Neuron (in vitro differentiated cells): ENCODE data around the gene GSN.

Source experiments
- H2AFZ ChIP-seq: one replicate; pipeline ENCODE4 v1.6.1; 2013; ENCODE audit warnings: low read depth, mild to moderate bottlenecking, inconsistent platforms, low read length, moderate library complexity
- H3K27me3 ChIP-seq: one replicate; pipeline ENCODE4 v1.6.1; 2013; ENCODE audit warnings: low read length; ENCODE audit not compliant: insufficient read depth
- H3K36me3 ChIP-seq: one replicate; pipeline ENCODE4 v1.6.1; 2013; ENCODE audit warnings: low read length; ENCODE audit not compliant: insufficient read depth
- H3K4me1 ChIP-seq: one replicate; pipeline ENCODE4 v1.6.1; 2013; ENCODE audit warnings: low read length; ENCODE audit not compliant: insufficient read depth
- H3K4me3 ChIP-seq: 2 replicates; pipeline ENCODE4 v1.5.1; 2013; ENCODE audit warnings: mild to moderate bottlenecking, low read length, moderate library complexity
- H3K9me3 ChIP-seq: one replicate; pipeline ENCODE4 v1.6.1; 2013; ENCODE audit warnings: low read length

GSN gene

DNA sequence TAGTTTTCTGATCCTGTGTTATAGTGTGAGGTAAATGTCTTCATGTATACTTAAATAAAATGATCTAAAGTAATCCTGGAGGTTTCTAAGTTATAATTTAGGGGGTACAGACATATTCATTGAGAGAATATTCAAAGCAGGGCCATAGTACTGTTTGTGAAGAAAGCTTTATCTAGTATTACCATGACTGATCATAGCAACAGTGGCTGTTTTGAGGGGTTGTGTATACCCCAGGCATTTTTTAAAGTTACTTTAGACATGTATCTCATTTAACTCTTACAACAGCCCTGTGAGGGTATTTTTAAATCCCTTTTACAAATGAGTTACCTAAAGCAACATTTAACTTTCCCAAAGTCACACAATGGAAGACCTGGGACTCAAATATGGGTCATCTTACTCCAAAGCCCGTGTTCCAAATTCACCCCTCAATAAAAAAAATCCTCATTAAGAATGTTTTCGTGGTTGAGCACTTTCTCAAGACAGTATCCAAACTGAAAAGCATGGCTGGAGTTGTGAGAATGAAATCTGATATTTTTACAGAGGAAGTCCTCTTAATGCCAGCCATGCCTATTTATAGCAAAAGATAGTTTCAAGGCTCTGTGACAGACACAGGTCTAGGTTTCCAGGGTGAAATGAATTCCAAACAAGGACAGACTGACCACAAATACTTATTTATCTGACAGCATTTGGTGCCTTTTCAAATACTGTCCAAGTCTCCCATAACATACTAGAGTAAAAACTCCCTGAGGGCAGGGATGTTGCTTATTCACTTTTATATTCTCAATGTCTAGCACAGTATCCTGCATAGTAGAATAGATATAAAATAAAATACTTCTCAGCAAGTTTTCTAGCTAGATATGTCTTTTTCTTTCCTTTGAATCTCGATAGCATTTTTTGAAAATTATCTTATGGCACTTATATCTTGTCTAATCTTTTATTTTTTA, 91.7 kb downstream of the GSN start:
- Histone ChIP-seq H3K4me1 (no peaks in the 10 kb centered on the region), H3K4me3 (no peak overlapping the region), H3K36me3 (no peaks in the 10 kb centered on the region), H3K27me3 (no peaks in the 10 kb centered on the region), H3K9me3 (no peaks in the 10 kb centered on the region), H2AFZ (no peak overlapping the region)

DNA sequence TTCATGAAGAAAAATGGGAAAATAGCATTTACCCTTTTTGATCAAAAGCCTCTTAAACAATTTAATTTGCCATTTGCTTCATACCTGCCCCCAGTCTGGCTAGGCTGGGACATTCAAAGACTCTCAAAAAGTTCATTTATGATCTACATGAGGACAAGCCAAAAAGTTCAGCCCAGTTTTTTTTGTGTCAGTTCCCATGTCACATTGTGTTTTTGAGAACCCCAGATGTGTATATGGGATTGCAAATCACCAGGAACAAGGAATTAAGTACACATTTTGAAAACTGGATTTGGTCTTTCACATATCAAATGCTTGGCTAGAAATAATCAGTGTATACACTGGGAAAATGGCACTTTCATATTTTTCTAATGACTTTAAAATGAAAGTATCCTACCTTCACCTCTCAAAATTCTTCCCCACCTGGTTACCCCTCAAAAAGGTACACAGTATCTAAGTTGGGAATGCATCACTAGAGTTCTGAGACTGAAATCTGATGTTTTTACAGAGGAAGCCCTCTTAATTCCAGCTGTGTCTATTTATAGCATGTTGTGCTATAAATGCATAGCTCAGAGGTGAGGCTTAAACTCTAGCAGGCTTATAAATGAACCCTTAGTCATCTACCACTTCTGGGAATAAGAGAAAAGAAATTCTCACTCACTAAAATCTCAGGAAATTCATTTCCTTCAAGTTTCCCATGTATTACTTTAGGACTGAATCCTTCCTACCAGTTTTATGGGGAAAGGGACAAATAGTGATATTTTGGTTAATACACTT, 92.8 kb downstream of the GSN start:
- H3K27me3 ChIP-seq, result no peaks in the 10 kb centered on the region
- no peak overlapping the region for H2AFZ ChIP-seq
- H3K36me3 ChIP-seq, result no peaks in the 10 kb centered on the region
- no peaks in the 10 kb centered on the region for H3K9me3 ChIP-seq
- H3K4me3 ChIP-seq, result no peak overlapping the region
- H3K4me1 ChIP-seq, result no peaks in the 10 kb centered on the region

DNA sequence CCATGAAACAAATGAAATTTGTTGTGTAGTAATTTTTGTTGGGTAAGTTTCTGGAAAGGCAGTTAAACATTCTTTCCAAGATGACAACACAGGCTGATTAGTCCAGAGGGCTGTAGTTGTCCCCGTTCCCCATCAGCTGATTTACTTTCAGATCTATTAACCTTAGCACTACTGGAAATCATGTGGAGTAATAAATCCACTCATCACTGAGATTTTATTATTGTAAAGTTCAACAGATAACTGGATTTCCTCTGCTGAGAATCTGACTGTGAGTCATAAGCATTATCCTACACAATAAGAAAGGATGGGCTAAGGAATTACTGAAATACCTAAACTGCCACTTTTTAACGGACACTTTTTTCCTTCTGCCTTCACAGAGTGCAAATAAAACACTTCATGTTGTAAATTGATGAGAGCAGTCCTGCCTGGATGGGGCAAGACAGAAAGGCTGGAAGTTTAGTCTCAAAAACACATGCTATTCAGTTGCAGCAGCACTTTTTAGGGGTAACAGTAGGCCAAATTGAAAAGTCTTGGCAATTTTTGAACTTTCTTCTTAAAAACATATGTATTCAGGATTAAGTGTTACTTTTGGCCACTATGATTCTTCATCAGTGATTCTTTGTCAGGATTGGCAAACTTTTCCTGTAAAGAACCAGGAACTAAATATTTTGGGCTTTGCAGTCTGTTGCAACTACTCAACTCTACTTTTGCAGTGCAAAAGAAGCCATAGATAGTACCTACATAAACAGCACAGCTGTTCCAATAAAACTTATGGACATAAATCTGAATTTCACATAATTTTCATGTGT, 95.1 kb downstream of the GSN start:
- no peak overlapping the region for H2AFZ ChIP-seq
- H3K4me1 ChIP-seq, result no peaks in the 10 kb centered on the region
- H3K36me3 ChIP-seq, result no peaks in the 10 kb centered on the region
- H3K4me3 ChIP-seq, result no peak overlapping the region
- H3K9me3 ChIP-seq, result no peaks in the 10 kb centered on the region
- H3K27me3 ChIP-seq, result no peaks in the 10 kb centered on the region

DNA sequence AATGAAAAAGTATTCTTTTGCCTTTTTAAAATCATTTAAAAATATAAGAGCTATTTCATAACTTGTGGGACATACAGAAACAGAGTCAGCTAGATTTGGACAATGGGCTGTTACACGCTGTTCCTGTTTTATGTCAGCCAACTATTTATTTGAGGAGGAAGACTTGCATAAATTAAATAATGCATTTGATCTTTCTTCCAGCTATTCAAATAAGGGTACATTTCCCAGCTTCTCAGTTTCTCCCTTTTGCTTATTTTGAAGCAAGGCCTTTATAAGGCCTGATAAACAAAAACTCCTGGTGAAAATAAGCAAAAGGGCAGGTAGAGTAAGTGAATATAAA, 95.6 kb downstream of the GSN start:
- Histone ChIP-seq H3K4me1 (no peaks in the 10 kb centered on the region), H3K27me3 (no peaks in the 10 kb centered on the region), H3K9me3 (no peaks in the 10 kb centered on the region), H2AFZ (no peak overlapping the region), H3K4me3 (no peak overlapping the region), H3K36me3 (no peaks in the 10 kb centered on the region)

DNA sequence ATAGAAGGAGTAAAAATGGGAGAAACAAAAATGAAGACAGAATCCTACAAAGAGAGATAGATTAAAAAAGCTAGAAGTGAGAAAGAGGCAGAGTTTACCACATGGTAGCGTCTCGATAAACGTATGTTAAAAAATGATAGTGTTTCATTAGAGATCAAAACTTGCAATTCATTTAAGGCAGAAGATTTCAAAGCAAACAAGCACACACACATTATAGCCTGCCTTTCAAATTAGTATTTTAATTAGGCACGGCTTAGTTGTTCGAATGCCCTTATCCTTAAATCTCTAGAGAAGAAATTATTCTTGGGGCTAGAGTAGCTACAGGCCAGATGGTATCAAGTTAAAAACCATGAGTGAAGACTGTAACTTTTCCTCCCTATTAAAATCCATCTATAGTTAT, 96.1 kb downstream of the GSN start:
- Histone ChIP-seq H3K36me3 (no peaks in the 10 kb centered on the region), H3K4me1 (no peaks in the 10 kb centered on the region), H2AFZ (no peak overlapping the region), H3K4me3 (no peak overlapping the region), H3K9me3 (no peaks in the 10 kb centered on the region), H3K27me3 (peaks cover 2% of the 10 kb centered on the region)

DNA sequence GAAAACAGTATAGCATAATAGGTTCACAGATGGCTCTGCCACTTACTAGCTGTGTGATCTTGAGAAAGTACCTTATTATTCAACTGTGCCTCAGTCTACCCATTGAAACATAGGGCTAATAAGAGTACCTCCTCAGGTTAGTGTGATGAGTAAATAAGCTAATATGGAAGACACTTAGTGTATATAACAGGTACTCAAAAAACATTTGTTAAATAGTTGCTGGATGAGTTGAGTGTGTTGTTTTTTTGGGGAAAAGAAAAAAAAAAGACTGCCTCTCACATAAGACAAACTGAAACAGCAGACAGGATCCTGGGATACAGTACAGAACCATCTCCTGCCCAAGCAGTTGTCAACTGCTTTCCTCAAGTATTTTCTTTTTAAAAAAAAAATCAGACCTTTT, 96.9 kb downstream of the GSN start:
- H3K4me3 ChIP-seq, result no peak overlapping the region
- no peaks in the 10 kb centered on the region for H3K9me3 ChIP-seq

DNA sequence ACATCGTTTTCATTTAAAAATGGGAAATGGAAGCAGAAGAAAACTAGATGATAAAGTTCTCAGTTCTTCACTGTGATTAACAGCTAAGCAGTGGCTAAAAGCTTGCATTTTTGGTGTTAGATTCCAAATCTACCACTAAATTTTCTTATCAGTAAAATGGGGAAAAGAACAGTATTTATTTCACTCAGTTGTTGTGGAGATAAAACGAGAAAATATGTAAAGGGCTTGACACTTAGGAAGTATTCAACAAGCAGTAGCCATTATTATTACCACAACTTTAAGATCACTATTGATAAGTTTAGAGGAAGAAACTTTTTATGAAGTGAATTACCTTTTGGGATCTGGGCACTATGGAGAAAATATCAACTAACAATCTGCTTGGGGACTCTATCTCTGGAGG, 97.6 kb downstream of the GSN start:
- Histone ChIP-seq H3K27me3 (peaks cover 8% of the 10 kb centered on the region), H2AFZ (no peak overlapping the region), H3K36me3 (no peaks in the 10 kb centered on the region), H3K4me1 (peaks cover 8% of the 10 kb centered on the region), H3K9me3 (peaks cover 3% of the 10 kb centered on the region), H3K4me3 (no peak overlapping the region)

More for the DNA sequence above, 96.9 kb downstream of the GSN start:
- H3K4me1 ChIP-seq, result peaks cover 6% of the 10 kb centered on the region
- H2AFZ ChIP-seq, result no peak overlapping the region
- peaks cover 8% of the 10 kb centered on the region for H3K27me3 ChIP-seq
- no peaks in the 10 kb centered on the region for H3K36me3 ChIP-seq

DNA sequence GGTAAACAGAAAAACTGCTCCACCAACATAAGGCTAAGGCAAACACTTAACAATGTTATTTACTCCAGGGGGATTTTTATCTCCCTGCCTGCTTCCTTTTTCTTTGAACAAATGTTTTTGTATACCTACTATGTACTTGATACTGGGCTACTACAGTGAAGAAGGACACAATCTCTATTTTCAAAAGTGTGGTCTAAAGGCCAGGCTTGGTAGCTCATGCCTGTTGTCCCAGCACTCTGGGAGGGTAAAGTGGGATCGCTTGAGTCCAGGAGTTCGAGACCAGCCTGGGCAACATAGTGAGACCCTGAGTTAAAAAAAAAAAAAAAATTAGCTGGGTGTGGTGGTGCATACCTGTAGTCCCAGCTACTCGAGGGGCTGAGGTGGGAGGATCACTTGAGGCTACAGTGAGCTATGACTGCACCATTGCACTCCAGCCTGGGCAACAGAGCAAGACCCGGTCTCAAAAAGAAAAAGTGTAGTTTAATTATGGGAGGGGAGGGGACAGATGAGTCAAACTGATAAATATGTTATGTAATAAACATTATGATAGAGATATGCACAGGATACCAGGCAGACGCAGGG, 98.7 kb downstream of the GSN start:
- Histone ChIP-seq H2AFZ (no peak overlapping the region), H3K9me3 (peaks cover 4% of the 10 kb centered on the region), H3K36me3 (no peaks in the 10 kb centered on the region), H3K4me3 (no peak overlapping the region), H3K4me1 (peaks cover 8% of the 10 kb centered on the region), H3K27me3 (peaks cover 8% of the 10 kb centered on the region)

DNA sequence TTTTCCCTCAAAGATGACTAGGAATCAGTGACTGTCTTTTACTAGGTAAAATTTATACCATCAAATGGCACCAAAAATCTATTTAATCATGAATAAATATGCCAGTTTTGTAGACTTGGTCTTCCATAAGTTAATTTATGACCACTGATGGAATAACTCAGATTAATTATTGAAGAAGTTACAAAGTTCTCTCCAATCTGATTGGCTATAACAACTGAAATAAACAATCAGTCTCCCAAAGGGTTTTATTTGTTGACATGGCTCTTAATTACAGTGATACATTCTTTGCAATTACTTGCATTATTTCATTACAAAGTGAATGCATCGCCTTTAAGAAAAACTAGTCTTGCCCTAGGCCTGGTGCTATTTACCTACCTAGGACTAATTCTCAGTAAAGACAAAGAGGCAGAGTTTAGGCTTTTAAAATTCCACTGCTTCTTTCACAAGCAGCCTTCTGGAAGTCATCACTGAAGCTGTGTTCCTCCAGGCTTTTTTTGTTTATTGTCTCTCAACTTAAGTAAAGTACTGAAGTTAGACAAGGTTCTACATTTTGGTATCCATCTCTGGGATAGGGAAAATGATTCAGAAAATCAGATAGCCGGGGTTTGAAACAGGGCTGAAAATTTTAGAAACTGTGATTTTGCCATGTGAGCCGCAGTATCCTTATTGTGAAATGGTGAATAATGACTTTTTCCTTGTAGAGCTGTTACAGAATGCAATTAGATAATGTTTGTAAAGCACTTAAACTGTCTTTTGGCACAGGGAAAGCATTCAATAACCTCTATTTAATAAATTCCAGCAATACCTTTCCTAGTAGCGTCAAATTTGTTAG, 99.6 kb downstream of the GSN start:
- Histone ChIP-seq H2AFZ (no peak overlapping the region), H3K4me1 (peaks cover 8% of the 10 kb centered on the region), H3K9me3 (peaks cover 4% of the 10 kb centered on the region), H3K27me3 (peaks cover 8% of the 10 kb centered on the region), H3K36me3 (no peaks in the 10 kb centered on the region), H3K4me3 (no peak overlapping the region)

DNA sequence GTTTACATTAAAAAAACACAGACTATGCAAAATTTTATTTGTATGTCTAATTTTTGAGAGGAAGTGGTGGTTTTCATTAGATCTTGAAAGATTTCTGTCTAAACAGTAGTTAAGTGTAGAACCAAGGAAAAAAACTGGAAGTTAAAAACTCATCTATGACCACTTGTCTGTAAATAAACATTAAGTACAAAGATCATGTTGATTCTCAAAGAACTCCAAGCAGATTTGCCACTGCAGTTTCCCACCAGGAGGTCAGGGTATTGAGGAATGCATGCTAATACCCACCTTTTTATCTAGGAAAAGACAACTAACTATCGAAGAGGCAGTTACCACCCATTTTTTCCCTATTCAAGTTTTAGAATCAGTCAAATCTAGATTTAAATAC, 100.2 kb downstream of the GSN start:
- peaks cover 4% of the 10 kb centered on the region for H3K9me3 ChIP-seq
- peaks cover 8% of the 10 kb centered on the region for H3K4me1 ChIP-seq
- H3K36me3 ChIP-seq, result no peaks in the 10 kb centered on the region
- peaks cover 11% of the 10 kb centered on the region for H3K27me3 ChIP-seq
- H2AFZ ChIP-seq, result no peak overlapping the region
- H3K4me3 ChIP-seq, result no peak overlapping the region

DNA sequence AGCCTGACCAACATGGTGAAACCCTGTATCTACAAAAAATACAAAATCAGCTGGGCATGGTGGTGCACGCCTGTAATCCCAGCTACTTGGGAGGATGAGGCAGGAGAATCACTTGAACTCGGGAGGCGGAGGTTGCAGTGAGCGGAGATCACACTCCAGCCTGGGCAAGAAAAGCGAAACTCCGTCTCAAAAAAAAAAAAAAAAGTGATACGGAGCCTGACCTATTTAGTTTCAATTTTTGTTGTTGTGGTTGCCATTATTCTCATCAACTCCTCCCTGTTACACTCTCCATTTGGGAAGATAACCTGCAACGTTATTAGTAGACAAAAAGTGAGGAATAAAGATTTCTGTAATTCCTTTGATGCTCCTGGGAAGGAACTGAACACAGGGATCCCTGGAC, 100.8 kb downstream of the GSN start:
- Histone ChIP-seq H3K4me1 (peaks cover 8% of the 10 kb centered on the region), H3K27me3 (peaks cover 11% of the 10 kb centered on the region), H3K4me3 (no peak overlapping the region), H2AFZ (no peak overlapping the region), H3K36me3 (no peaks in the 10 kb centered on the region), H3K9me3 (peaks cover 4% of the 10 kb centered on the region)

DNA sequence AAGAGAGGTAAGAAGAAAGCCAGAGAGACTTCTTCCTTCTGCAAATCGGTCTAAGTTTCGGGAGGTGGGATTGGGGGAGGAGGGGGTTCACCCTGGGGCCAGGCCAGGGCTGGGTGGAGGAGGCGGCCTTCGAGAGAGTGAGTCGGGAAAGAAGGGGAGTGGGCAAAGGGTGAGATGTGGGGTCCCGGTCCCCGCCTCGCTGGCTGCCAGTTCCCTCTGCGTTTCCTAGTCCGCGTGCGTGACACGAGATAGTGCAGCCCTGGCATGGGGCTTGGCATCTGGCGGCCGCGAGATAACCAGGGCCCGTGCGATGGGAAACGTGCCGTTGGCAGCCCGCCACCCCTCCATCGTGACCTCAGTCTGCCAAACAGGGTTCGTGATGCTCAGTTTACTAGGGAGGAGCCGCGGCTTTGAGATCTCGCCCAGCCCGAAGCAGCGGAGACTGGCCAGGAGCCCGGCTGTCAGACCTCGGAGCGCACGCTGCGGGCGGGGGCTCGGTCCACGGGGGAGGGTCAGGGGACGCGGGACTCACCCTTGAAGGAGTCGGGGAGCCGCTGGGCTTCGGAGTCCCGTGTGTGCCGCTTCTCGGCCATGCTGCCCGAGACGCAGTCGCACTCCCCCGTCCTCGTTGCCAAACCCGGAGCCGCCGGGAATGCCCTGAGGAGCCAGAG, 101.8 kb downstream of the GSN start, which contains the start of gene STOM:
STOM (minus strand) TSS at position 656 of the 671 bp plus-strand sequence; CDS start at position 593, 63 bp downstream.
- peaks cover 4% of the 10 kb centered on the region for H3K9me3 ChIP-seq
- peak within 1 kb of the TSS; percentile 98 for H2AFZ ChIP-seq
- H3K27me3 ChIP-seq, result peaks cover 11% of the 10 kb centered on the region
- H3K36me3 ChIP-seq, result no peaks in the 10 kb centered on the region
- H3K4me1 ChIP-seq, result peaks cover 8% of the 10 kb centered on the region
- H3K4me3 ChIP-seq, result peak within 1 kb of the TSS; percentile 46
